ENCODE results near the gene CCDC6. TPM values are rescaled to one million over a fixed set of nuclear protein-coding genes. Genes with fewer than 3 reads are reported as not detected.

CCDC6 gene
- total RNA-seq, 1 experiment from 2014 or later: 54.9 TPM

- no peaks in the 10 kb centered on the region for H3K9me3 ChIP-seq (ENCODE audit: control insufficient read depth in 1 of 2, insufficient read depth in 1 of 2, low read depth in 1 of 2, low read length in 2 of 2)
- peaks cover 3 to 6% of the 10 kb centered on the region in 2 experiments; a peak in 1 of 4 replicates for H3K4me1 ChIP-seq (ENCODE audit: control insufficient read depth in 1 of 2, insufficient read depth in 2 of 2, low read length in 2 of 2)
- POLR2A ChIA-PET: no interaction called here
- CTCF ChIA-PET: no interaction called here
- no peak overlapping the region for H2AFZ ChIP-seq (ENCODE audit: low read depth, low read length, poor library complexity, severe bottlenecking)
- intact Hi-C loops (cut with micrococcal nuclease): no loop called here
- DNase-seq (ENCODE audit: low read depth, low spot score) (no peak), ATAC-seq (no peak)
- H3K9ac ChIP-seq (ENCODE audit: low read length): no peak overlapping the region
- no peaks in the 10 kb centered on the region for H3K27me3 ChIP-seq (ENCODE audit: insufficient read depth, low read length)
- H3K36me3 ChIP-seq (ENCODE audit: control insufficient read depth in 1 of 2, insufficient read depth in 2 of 2, low read length in 2 of 2): no peaks in the 10 kb centered on the region
- no peak for TF ChIP-seq SP1 (IDR thresholded peaks at IDR 0.05; ENCODE audit: low read depth)
- TF ChIP-seq EZH2phosphoT487 (IDR thresholded peaks at IDR 0.05; ENCODE audit: borderline replicate concordance): no peak
- TF ChIP-seq POLR2A (IDR thresholded peaks at IDR 0.05; ENCODE audit: borderline replicate concordance, extremely low read depth, insufficient read depth, insufficient read length): no peak
- no peak for TF ChIP-seq SRF (IDR thresholded peaks at IDR 0.05; ENCODE audit: low read depth)
- no peak for TF ChIP-seq CTCF (IDR thresholded peaks at IDR 0.05 in 2 of 3, conservative IDR thresholded peaks at IDR 0.05 in 1 of 3; ENCODE audit: borderline replicate concordance in 1 of 3, insufficient read depth in 1 of 3, low read depth in 2 of 3, low read length in 2 of 3)
- TF ChIP-seq POLR2AphosphoS5 (IDR thresholded peaks at IDR 0.05; ENCODE audit: low read depth, low read length): no peak
- no peak for TF ChIP-seq RAD21 (IDR thresholded peaks at IDR 0.05; ENCODE audit: low read depth)
- TF ChIP-seq ATF3 (IDR thresholded peaks at IDR 0.05): no peak
- no peak for TF ChIP-seq REST (IDR thresholded peaks at IDR 0.05; ENCODE audit: low read depth)
- TF ChIP-seq YY1 (IDR thresholded peaks at IDR 0.05; ENCODE audit: extremely low read depth, insufficient replicate concordance, low read depth, low read length): no peak
- TF ChIP-seq FOSL1 (IDR thresholded peaks at IDR 0.05; ENCODE audit: low read depth): no peak
- TF ChIP-seq TCF7L2 (IDR thresholded peaks at IDR 0.05; ENCODE audit: borderline replicate concordance, extremely low read depth, insufficient read depth, insufficient read length): no peak
- TF ChIP-seq EGR1 (IDR thresholded peaks at IDR 0.05; ENCODE audit: low read depth): no peak
- no peaks in the 10 kb centered on the region for H4K20me1 ChIP-seq (ENCODE audit: insufficient read depth)
- H3K79me2 ChIP-seq (ENCODE audit: insufficient read depth, low read length): no peaks in the 10 kb centered on the region
- no peaks in the 10 kb centered on the region for H3K9me2 ChIP-seq (ENCODE audit: insufficient read depth)
- RAD21 ChIA-PET (ENCODE audit: low non-redundant PET in 1 of 2, low total read pairs in 2 of 2, uncharacterized antibody in 2 of 2, unreplicated experiment in 2 of 2): no interaction called here
- no TSS peak for BruUV-seq (replicated peaks)
- no peak overlapping the region for H3K27ac ChIP-seq (ENCODE audit: low read depth, low read length)
- H3K4me2 ChIP-seq (ENCODE audit: low read length): no peak overlapping the region
- no peak overlapping the region for H3K4me3 ChIP-seq (replicated peaks in 1 of 2; ENCODE audit: low read depth in 1 of 2, low read length in 2 of 2)
These were observed 39.2 kb upstream of the CCDC6 start for GRCh38 chr10:59945590-59945989.
